HG02798 (cell line): ENCODE measurements around the gene MAPK12.
A peak's percentile ranks its signal among the peaks of the same experiment; 100 is the strongest.

ENCODE experiments used
- ATAC-seq: cut with Tn5 transposase; IDR thresholded peaks from one replicate; pipeline ENCODE4 v1.9.1; 2021; ENCODE audit warnings: mild to moderate bottlenecking; ENCODE audit not compliant: unreplicated experiment, poor library complexity

The MAPK12 gene

DNA sequence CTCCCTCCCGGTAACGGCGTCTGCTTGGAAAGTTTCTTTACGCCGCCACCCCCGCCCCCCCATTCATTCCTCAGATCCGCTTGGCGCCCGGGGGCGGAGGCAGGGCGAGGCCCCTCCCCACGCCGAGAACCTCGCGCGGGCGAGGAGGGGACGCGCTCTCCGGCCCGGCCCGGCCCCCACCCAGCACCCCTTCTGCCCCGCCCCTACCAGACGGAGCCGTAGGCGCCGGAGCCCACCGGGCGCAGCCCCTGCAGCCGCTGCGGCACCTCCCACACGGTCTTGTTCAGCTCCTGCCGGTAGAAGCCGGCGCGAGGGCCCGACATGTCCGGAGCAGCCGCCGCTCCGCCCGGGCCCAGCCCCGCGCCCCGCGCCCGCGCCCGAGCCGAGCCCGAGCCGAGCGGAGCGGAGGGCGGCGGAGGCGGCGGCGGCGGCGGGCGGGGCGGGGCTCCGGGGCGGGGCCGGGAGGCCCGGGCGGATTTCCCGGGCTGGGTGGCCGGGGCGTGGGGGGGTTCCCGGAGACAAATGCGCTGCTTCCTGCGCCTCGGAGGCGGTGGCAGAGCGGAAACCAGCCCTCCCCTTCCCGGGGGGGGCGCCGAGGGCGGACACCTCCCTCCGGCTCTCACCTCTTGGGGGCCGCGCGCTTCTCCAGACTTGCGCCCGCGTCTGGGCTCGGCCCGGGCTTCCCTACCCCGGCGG is 8.6 kb upstream of the MAPK12 start, which contains the start of gene MAPK11:
MAPK11 (minus strand) TSS at position 411 of the 696 bp plus-strand sequence; CDS start at position 323, 88 bp downstream.
- ATAC-seq: peak; percentile 39

- ATAC-seq: no peak
These were observed 8.1 kb upstream of the MAPK12 start for GRCh38 chr22:50269573-50269969.

DNA sequence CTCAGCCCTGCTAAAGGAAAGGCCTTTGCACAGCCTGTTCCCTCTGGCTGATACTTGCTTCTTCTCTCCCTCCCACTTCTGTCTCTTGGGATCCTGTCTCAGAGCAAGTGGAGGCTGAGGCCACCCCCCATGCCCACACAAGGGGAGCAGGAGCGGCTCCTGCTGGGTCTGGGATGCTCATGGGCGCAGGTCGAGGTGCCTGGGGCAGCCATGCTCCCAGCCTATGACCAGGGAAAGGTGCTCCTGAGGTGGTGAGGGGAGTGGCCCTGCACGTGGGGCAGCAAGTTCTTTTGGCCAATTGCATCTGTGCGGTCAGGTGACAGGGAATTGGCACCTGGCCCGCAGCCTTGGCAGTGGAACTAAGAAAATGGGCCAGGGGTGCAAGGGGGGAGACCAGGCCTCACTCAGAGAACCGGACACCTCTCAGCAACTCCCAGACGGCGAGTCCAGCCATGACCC is 7.2 kb upstream of the MAPK12 start:
- no peak for ATAC-seq

DNA sequence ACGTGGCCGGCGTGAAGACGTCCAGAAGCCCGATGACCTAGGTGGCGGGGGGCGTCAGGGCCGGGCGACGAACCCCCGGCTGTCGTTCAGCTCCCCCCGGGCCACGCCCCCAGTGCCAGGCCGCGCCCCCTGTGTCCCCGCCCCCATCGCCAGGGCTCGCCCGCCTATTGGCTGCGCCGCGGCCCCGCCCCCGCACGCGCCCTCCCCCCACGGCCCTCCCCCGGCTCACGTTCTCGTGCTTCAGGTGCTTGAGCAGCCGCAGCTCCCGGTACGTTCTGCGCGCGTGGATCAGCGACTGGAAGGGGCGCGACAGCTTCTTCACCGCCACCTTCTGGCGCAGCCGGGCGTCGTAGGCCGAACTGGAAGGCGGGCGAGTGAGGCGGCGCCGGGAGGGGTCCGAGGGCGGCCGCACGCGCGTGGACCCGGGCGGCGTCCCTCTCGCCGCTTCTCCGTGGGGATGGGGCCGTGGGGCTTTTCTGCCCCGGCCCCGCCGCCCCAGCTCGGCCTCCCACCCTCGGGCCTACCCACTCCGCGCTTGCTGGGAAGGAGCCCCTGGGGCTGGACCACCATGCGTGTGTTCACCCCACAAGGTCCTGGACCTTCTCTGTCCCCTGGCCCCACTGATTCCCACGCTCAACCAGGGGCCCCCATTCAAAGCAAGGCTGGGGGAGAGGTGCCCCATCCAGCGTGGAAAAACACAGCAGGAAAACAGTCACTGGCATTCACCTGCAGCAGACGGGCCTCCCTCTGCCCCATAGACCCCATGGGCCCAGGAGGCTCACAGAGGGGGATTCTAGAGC is 6.3 kb upstream of the MAPK12 start:
- no peak for ATAC-seq

DNA sequence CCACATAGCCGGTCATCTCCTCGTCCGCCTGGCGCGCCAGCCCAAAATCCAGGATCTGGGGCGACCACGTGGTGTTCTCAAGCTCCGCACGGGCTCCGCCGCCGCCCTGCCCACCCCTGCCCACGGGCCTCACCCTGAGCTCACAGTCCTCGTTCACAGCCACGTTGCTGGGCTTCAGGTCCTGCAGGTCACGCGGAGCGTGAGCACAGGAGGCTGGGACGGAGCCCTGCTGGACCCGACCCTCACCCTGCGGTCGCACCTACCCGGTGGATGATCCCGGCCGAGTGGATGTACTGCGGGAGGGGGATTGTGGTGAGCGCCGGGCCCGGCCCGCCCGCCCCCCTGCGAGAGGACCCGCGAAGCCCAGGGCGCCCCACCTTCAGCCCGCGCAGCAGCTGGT is 5.5 kb upstream of the MAPK12 start:
- ATAC-seq: no peak

GRCh38 chr22:50264946-50265669 is 3.6 kb upstream of the MAPK12 start:
- ATAC-seq: no peak

GRCh38 chr22:50264104-50264745 is 2.7 kb upstream of the MAPK12 start:
- ATAC-seq: no peak

GRCh38 chr22:50262973-50263617 is 1.6 kb upstream of the MAPK12 start:
- no peak for ATAC-seq

- no peak for ATAC-seq
These were observed 1.0 kb upstream of the MAPK12 start for GRCh38 chr22:50262460-50262911.

GRCh38 chr22:50260801-50261614 is 475 bp downstream of the MAPK12 start:
- ATAC-seq: peak; percentile 18

GRCh38 chr22:50260434-50260800 is 1.1 kb downstream of the MAPK12 start:
- ATAC-seq: no peak

DNA sequence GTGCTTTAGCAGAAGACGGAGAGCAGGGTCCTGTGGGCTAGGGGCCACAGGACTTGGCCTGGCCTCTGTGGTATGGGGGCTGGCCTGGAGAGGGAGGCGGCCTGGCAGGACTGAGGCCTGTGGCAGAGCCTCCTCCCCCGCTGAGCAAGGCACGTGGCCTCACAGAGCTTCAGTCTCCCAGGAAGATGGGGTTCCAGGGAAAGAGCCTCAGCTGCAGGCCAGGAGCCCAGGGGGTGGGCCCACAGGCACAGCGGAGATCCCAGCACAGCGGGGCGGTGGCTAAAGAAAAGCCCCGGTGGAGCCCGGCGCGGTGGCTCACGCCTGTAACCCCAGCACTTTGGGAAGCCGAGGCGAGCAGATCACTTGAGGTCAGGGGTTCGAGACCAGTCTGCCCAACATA is 2.2 kb downstream of the MAPK12 start:
- ATAC-seq: no peak

- ATAC-seq: no peak
These were observed 2.9 kb downstream of the MAPK12 start for GRCh38 chr22:50258361-50259292.

- ATAC-seq: no peak
These were observed 3.8 kb downstream of the MAPK12 start for GRCh38 chr22:50257451-50258360.

GRCh38 chr22:50257041-50257440 is 4.4 kb downstream of the MAPK12 start:
- no peak for ATAC-seq

DNA sequence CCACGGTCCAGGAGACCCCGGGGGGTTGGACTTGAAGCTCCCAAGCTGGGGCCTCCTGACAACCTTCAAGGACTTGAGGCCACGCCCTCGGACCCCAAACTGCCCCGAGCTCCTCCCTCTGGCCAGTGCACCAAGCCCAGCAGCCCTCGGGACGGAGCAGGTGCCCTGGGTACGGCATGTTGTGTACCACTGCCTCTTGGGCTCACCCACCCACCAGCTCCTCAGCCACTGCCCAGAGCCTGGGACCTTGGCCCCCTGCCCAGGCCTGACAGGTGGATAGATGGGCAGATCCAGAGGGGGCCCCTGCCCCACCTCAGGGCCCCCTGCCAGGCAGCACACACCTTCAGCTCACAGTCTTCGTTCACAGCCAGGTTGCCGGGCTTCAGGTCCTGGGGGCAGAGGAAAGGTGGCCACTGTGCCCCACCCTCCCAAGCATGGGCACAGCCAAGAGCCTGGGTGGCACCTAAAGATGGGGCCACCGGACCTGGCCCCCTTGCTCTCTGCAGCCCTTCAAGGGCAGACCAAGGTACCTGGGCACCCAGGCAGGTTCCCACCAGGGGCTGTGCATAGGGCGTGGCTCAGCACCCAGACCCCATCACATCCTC is 5.1 kb downstream of the MAPK12 start:
- no peak for ATAC-seq

GRCh38 chr22:50255607-50256006 is 5.9 kb downstream of the MAPK12 start:
- ATAC-seq: no peak
